ENCODE results near the gene CFAP100.

CFAP100 gene

GRCh38 chr3:126446791-126447190 lies 52.1 kb downstream of the CFAP100 start:
- DNase-seq: no peak

- no peak for DNase-seq
These were observed 52.9 kb downstream of the CFAP100 start for GRCh38 chr3:126447456-126448106.

DNA sequence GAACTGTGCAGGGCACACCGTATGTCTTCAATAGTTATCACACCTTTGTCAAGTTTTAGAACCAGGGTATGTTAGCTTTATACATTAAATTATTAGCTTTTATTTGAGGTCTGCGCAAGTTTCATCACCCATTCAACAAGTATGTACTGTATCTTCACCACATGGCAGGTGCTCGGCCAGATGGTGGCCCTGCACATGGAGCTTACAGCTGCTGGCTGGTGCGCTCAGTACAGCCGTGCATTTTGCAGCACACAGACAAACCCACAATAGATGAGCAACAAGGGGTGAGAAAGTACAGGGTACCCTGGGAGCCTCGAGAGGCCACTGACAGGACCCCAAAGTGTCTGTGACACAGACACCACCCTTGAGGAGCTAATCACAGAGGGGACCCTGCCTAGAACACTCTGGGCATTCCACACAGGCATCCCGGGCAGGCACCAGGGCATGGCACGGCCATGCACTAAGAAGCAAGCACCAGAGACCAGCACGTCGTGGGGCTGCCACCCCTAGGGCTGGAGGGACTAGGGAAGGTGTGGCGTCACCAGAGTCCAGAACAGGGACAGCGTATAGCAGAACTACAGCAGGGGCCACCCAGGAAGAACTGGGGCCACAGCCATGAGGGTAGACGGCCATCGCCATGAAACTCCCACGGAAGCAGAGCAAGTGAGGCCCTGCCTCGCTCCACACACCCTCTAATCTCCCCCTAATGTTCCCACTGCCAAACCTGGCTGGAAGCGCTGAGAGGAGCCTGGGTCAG lies 53.6 kb downstream of the CFAP100 start:
- no peak for DNase-seq

GRCh38 chr3:126448893-126449180 lies 54.1 kb downstream of the CFAP100 start:
- DNase-seq: no peak

DNA sequence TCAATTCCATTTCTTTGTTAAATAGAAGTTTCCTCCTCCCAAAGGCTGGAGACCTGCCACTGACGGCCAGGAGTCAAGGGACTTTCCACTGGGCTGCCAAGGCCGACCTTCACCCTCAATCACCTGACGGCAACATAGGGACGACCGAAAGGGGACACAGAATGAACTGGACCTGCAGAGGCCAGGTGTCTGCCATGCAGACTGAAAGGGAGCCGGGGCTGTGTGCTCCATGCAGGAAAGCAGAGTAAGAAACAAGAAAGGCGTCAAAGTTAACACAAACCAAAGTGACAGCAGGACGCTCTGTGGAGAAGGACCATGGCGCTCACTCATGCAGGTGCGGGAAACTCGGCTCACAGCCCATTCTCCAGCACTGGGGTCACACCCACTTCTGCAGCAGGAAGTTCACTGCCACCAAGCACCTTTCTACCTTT lies 54.9 kb downstream of the CFAP100 start:
- DNase-seq: no peak

DNA sequence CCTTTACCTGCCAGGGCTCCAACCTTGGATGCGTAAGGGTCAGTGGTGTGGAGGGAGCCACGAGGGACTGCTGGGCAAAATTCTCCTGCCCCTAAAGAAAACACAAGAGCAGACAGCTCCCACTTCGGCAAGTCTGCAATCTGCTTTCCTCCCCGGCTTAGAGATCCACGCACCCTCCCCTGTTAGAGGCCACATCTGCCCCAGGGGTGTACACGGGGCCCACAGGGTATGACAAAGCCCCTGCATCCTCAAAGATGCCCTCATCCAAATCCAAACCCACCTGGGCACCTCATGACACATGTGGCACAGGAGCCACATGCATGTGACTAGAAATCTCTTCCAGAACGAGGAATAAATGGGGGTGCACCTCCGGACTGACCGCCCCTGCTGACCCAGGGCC lies 55.5 kb downstream of the CFAP100 start:
- DNase-seq: no peak

DNA sequence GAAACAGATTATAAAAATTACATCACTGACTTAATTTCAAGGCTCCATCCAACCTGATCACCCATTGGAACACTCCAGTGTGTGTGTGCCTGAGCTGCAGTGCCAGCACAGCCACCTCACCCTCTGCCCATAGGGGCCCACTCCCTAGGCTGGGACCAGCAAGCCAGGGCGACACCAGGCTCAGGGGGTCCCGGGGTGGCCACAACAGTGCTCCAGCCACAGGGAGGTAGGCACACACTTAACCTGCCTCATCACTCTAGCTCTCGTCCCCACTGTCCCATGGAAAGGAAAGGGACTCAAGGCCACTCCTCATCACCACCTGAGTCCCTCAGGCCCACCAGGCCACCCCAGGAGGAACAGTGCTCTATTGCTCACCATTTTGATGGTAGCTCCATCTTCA lies 56.0 kb downstream of the CFAP100 start:
- DNase-seq: no peak

- DNase-seq: no peak
These were observed 56.8 kb downstream of the CFAP100 start for GRCh38 chr3:126451511-126451910.

DNA sequence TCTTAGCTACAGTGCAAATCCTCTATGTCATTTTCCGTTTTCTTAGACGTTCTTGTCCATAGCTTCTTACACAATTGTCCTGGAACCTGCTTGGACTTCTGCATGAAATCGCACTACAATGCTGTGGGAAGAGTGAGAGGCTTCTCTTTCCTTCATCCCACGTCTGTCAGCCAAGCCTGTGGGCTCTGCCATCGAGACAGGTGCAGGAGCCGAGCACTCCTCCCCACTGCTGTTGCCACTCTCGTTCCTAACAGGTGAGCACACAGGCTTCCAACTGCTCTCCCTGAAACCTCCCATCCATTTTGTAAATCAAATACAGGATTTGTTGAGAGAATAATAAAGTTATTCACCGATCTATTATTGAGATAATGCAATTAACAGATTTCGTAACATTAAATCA lies 57.5 kb downstream of the CFAP100 start:
- no peak for DNase-seq

- no peak for DNase-seq
These were observed 59.3 kb downstream of the CFAP100 start for GRCh38 chr3:126454025-126454424.

DNA sequence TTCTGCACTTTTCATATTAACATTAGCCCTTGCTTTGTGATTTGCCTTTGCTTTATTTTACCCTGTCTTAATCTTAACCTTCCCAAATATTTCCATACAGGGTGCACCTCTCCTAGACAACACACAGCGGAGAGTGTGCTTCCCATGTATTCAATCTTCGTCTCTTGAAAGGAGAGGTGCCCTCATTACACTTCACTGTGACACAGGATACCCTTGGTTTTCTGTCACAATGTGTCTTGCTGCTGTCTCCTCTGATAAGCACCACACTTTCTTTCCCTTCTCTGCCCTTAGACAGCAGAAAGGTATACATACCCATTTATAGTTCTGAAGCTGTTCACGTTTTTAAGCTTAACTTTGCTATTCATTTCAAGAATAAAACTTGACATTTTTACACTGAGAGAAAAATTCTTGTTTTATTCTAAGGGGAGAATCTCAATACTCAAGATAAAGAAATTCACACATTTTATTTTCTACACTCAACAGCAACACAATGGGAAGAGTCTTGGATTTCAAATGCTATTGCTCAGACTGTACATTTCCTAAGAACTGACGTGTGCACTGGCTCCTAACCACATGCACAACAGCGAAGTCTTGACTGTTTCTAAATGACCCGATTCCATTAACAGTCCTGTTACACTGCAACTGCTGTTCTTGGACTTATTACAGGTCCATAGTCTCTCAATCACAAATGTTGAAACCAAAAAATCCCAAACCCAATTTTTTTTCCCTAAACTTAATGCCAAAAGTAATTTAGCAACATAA lies 59.9 kb downstream of the CFAP100 start:
- no peak for DNase-seq

DNA sequence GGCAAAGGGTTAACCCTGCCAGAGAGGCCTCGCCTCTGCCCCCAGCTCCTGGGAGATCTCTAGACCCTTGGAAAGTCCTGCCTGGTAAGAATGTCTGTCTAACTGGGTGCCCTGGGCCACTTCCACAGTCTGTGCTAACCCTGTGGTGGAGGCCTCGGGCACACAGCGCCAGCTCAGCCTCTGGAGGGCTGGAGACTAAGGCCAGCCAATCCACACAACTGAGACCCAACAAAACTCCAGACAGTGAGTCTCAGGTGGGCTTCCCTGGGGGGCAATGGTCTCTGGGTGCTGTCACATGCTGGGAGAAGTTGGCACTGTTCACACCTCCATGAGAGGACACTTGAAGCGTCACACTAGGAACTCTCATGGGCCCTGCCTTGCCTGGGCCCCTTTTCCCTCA lies 61.5 kb downstream of the CFAP100 start:
- no peak for DNase-seq

- DNase-seq: no peak
These were observed 62.2 kb downstream of the CFAP100 start for GRCh38 chr3:126456766-126457388.

GRCh38 chr3:126459111-126459762 lies 64.5 kb downstream of the CFAP100 start:
- no peak for DNase-seq

GRCh38 chr3:126459763-126460127 lies 65.0 kb downstream of the CFAP100 start:
- no peak for DNase-seq

GRCh38 chr3:126460381-126460780 lies 65.7 kb downstream of the CFAP100 start:
- DNase-seq: no peak

DNA sequence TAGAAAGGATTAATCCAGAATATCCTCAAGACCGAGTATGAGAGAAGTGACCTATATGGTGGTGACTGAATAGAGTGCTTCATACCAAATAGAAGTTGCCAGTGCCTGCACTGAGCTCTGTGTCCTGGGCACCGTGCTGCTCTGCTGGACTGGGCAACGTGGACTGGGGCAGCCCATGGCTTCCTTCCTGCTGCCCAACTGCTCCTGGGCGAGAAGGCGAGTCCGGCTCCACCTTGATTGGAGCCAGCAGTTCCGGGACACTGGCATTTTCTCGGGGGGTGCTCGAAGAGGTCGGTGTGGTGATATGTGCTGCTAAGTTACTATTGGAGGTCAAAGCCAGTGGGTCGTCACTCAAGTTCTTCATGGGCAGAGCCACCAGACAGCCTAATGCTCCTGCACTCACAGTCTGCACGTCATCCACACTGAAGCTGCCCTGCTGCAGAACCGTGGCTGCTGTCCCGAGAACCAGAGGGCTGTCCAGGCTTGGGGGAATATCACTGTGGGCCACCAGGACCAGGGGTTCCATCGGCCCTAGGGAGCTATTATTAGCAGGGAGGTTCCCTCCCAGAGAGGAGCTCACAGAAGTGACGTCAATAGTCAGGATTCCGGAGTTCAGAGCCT lies 66.9 kb downstream of the CFAP100 start:
- DNase-seq: no peak

- DNase-seq: no peak
These were observed 68.8 kb downstream of the CFAP100 start for GRCh38 chr3:126463521-126463920.

GRCh38 chr3:126464093-126464492 lies 69.4 kb downstream of the CFAP100 start:
- no peak for DNase-seq

- DNase-seq: no peak
These were observed 69.8 kb downstream of the CFAP100 start for GRCh38 chr3:126464494-126464893.

GRCh38 chr3:126464997-126465396 lies 70.3 kb downstream of the CFAP100 start:
- no peak for DNase-seq

- no peak for DNase-seq
These were observed 71.3 kb downstream of the CFAP100 start for GRCh38 chr3:126465928-126466544.

Data from activated T-cell treated with anti-CD3 and anti-CD28 coated beads for 4 hours (primary cell).